Colonic mucosa (tissue), 4 donors: ENCODE data around the gene REC8. TPM values are rescaled to one million over a fixed set of nuclear protein-coding genes. Genes with fewer than 3 reads are reported as not detected.

ENCODE experiments used
- DNase-seq: peaks from one replicate; pipeline ENCODE4 v3.0.0-alpha.2; 2020
- H3K27ac ChIP-seq: fragments of 200-600 bp; one replicate; pipeline ENCODE4 v1.8.0; 2021
- H3K27me3 ChIP-seq: fragments of 200-600 bp; one replicate; pipeline ENCODE4 v1.8.0; 2021
- H3K36me3 ChIP-seq: fragments of 200-600 bp; one replicate; pipeline ENCODE4 v1.8.0; 2021
- H3K4me1 ChIP-seq: fragments of 200-600 bp; one replicate; pipeline ENCODE4 v1.8.0; 2021; ENCODE audit warnings: mild to moderate bottlenecking
- H3K4me3 ChIP-seq: fragments of 200-600 bp; one replicate; pipeline ENCODE4 v1.8.0; 2021
- H3K9ac ChIP-seq, 2 donors: one replicate each; pipeline ENCODE4 v1.7.0; 2013; ENCODE audit warnings: control low read depth in 2 of 2, low read depth in 2 of 2, low read length in 2 of 2
- H3K9me3 ChIP-seq: fragments of 200-600 bp; one replicate; pipeline ENCODE4 v1.8.0; 2021
- intact Hi-C: fragments of 100-400 bp; cut with DNase I; formaldehyde crosslinking; loops from one replicate; pipeline ENCODE4 v1.14.1; 2022
- total RNA-seq, 2 donors: library from RNA; stranded (reverse); fragmentation: NEBNext Ultra II Directional in 1 of 2; extraction: Animal tissue kit (Norgen Biotek cat#: 25700) in 1 of 2; gene quantifications; one replicate each; pipeline ENCODE4 v1.2.1, GENCODE V29; 2021
- TF ChIP-seq, protein P1 (sequence below): fragments of 200-600 bp; IDR thresholded peaks from one replicate; pipeline ENCODE4 v1.8.0; 2022; ENCODE audit warnings: antibody characterized with exemption, mild to moderate bottlenecking
- donor health status: healthy.
- donor health status: DM: no; HTN: no; CAD: no.
- donor health status: DM: no; HTN: no; CAD: no.

Gene REC8
- total RNA-seq, 2 donors from 2014 or later: 5.1 TPM

GRCh38 chr14:24188251-24189058, 16.6 kb downstream of the REC8 start, which contains the start of gene IPO4:
IPO4 (minus strand) TSS chr14:24188816; CDS start chr14:24188787, 29 bp downstream.
- H3K27ac ChIP-seq: peak within 1 kb of the TSS; percentile 38

DNA sequence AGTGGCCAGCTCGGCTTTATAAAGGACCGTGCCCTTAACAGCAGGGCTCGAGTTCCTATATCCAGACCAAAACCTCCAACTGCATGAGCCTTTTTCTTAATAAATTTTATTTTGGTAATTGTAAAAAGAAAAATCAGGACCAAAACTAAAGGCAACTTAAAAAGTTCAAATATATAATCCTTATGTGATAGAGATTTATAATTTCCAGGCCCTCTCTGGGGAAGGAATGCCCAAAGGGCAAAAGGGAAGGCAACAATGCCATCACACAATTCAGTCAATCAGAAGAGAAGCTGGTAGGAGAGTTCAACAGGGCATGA, 17.1 kb downstream of the REC8 start:
- no peaks in the 10 kb centered on the region for H3K27me3 ChIP-seq
- H3K36me3 ChIP-seq: no peaks in the 10 kb centered on the region
- H3K27ac ChIP-seq: no peak overlapping the region
- TF ChIP-seq, protein P1, sequence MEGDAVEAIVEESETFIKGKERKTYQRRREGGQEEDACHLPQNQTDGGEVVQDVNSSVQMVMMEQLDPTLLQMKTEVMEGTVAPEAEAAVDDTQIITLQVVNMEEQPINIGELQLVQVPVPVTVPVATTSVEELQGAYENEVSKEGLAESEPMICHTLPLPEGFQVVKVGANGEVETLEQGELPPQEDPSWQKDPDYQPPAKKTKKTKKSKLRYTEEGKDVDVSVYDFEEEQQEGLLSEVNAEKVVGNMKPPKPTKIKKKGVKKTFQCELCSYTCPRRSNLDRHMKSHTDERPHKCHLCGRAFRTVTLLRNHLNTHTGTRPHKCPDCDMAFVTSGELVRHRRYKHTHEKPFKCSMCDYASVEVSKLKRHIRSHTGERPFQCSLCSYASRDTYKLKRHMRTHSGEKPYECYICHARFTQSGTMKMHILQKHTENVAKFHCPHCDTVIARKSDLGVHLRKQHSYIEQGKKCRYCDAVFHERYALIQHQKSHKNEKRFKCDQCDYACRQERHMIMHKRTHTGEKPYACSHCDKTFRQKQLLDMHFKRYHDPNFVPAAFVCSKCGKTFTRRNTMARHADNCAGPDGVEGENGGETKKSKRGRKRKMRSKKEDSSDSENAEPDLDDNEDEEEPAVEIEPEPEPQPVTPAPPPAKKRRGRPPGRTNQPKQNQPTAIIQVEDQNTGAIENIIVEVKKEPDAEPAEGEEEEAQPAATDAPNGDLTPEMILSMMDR: no peak
- intact Hi-C loops: no loop called here
- H3K4me1 ChIP-seq: no peaks in the 10 kb centered on the region
- H3K9me3 ChIP-seq: no peaks in the 10 kb centered on the region
- DNase-seq: no peak
- H3K4me3 ChIP-seq: peak overlapping the region; percentile 54
- no peak overlapping the region for H3K9ac ChIP-seq

More at GRCh38 chr14:24188251-24189058, 16.6 kb downstream of the REC8 start, which contains the start of gene IPO4:
- Histone ChIP-seq H3K4me3 (peak within 1 kb of the TSS; percentile 54), H3K4me1 (no peaks in the 10 kb centered on the region), H3K9ac (peak within 1 kb of the TSS; percentile 52 to 79), H3K27me3 (no peaks in the 10 kb centered on the region), H3K9me3 (no peaks in the 10 kb centered on the region), H3K36me3 (no peaks in the 10 kb centered on the region)
- DNase-seq: peak; percentile 95
- intact Hi-C loops: no loop called here
- TF ChIP-seq, protein P1: no peak

GRCh38 chr14:24189460-24189859, 17.6 kb downstream of the REC8 start:
- TF ChIP-seq, protein P1: no peak
- Histone ChIP-seq H3K4me3 (no peak overlapping the region), H3K27me3 (no peaks in the 10 kb centered on the region), H3K4me1 (peaks cover under 1% of the 10 kb centered on the region), H3K27ac (no peak overlapping the region), H3K36me3 (no peaks in the 10 kb centered on the region), H3K9ac (no peak overlapping the region), H3K9me3 (no peaks in the 10 kb centered on the region)
- no peak for DNase-seq
- intact Hi-C loops: no loop called here

DNA sequence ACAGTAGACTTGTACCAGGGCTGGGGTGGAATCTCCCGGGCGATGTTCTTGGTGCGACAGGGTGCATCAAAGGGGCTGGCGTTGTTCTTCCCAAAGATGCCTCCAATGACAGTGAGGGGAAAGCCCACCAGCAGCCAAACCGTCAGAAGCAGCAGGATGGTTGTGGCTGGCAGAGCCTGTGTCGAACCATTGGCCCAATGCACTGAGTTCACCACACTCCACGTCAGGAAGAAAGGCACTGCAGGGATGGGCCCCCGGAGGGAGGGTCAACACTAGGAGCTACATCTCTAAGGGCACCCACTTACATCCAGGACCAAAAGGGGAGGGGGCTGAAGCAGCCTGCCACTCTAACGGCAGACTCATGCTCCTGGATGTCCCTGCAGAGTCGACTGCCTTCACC, 18.5 kb downstream of the REC8 start:
- TF ChIP-seq, protein P1: no peak
- no peak for DNase-seq
- Histone ChIP-seq H3K27ac (no peak overlapping the region), H3K36me3 (no peaks in the 10 kb centered on the region), H3K4me1 (peaks cover 4% of the 10 kb centered on the region), H3K27me3 (no peaks in the 10 kb centered on the region), H3K9me3 (no peaks in the 10 kb centered on the region), H3K9ac (no peak overlapping the region), H3K4me3 (no peak overlapping the region)
- intact Hi-C loops: no loop called here

- Histone ChIP-seq H3K27me3 (no peaks in the 10 kb centered on the region), H3K9ac (no peak overlapping the region), H3K9me3 (no peaks in the 10 kb centered on the region), H3K4me1 (peaks cover 4% of the 10 kb centered on the region), H3K36me3 (no peaks in the 10 kb centered on the region), H3K4me3 (no peak overlapping the region), H3K27ac (no peak overlapping the region)
- no peak for DNase-seq
- intact Hi-C loops: no loop called here
- TF ChIP-seq, protein P1: no peak
These were observed 21.1 kb downstream of the REC8 start for GRCh38 chr14:24192933-24193332.
